T-helper 1 cell treated with Interleukin-12 subunit alpha and Interleukin-12 subunit beta and Interleukin-4 antibody, amounts not matched to agents 30 ng/mL and 1 ng/mL, for 36 hours (primary cell): Measurements from ENCODE around the gene ENTPD7. TPM values are rescaled to one million over a fixed set of nuclear protein-coding genes. Genes with fewer than 3 reads are reported as not detected.
"Not testable (repeated sequence)": the region's sequence is repeated elsewhere in the genome, so short reads cannot be mapped to it uniquely, and the experiment has no call there.

Source experiments
- intact Hi-C: fragments of 100-400 bp; cut with micrococcal nuclease; formaldehyde crosslinking; loops from one replicate; pipeline ENCODE4 v1.15.1; 2024
- total RNA-seq: library from RNA; stranded (reverse); gene quantifications from 2 replicates; pipeline ENCODE4 v1.2.3, GENCODE V29; 2022

Gene ENTPD7
- total RNA-seq, 1 donor from 2014 or later: 9.4 TPM

GRCh38 chr10:99742254-99742653 lies 82.9 kb downstream of the ENTPD7 start:
- intact Hi-C loops: no loop called here

GRCh38 chr10:99742701-99743100 lies 83.4 kb downstream of the ENTPD7 start:
- intact Hi-C loops: no loop called here

- intact Hi-C loops: no loop called here
Observed at GRCh38 chr10:99743841-99744240, 84.5 kb downstream of the ENTPD7 start.

GRCh38 chr10:99746166-99746565 lies 86.9 kb downstream of the ENTPD7 start:
- intact Hi-C loops: not testable (repeated sequence)

GRCh38 chr10:99748823-99749451 lies 89.6 kb downstream of the ENTPD7 start:
- intact Hi-C loops: no loop called here

GRCh38 chr10:99750641-99751040 lies 91.3 kb downstream of the ENTPD7 start:
- intact Hi-C loops: no loop called here

GRCh38 chr10:99754670-99755069 lies 95.4 kb downstream of the ENTPD7 start:
- intact Hi-C loops: no loop called here

Other genes with a start within 250 kb of the ENTPD7 start
- gene GOT1, start 228.9 kb upstream of the ENTPD7 start, total RNA-seq: 30.2 and 30.9 TPM in 2 replicates
- not detected in 2 replicates for gene NKX2-3, start 126.6 kb upstream of the ENTPD7 start, total RNA-seq
- 53.6 and 53.9 TPM in 2 replicates for gene SLC25A28, start 39.1 kb upstream of the ENTPD7 start, total RNA-seq
- 38.1 and 39.6 TPM in 2 replicates for gene COX15, start 72.6 kb downstream of the ENTPD7 start, total RNA-seq
- 22.5 and 23.1 TPM in 2 replicates for gene CUTC, start 72.7 kb downstream of the ENTPD7 start, total RNA-seq
- gene ABCC2, start 123.1 kb downstream of the ENTPD7 start, total RNA-seq: 1.9 and 2.2 TPM in 2 replicates